ENCODE measurements around the gene RBM8A.

RBM8A gene

DNA sequence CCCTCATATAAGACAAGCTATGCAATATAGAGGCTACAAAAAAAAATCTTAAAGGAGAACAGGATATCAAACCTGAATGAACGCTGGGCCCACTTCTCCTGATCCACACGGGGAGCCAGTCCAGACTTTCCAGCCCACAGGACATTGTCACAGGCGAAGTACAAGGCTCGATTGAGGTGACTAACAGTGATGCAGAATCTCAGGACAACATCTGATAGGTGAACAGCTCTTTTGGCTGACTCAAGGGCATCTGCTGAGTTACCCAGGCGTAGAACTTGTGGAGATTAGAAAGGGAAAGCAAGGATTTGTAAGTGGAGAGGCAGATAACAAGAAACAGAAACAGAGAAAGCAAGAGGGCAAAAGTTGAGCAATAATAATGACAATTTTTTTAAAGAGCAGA is 10.5 kb downstream of the RBM8A start:
- H3K27me3 ChIP-seq (ENCODE audit: insufficient read depth, low read length, poor library complexity), result no peaks in the 10 kb centered on the region
- H3K4me1 ChIP-seq (ENCODE audit: insufficient read depth, low read length), result peaks cover 34% of the 10 kb centered on the region
- ATAC-seq (ENCODE audit: insufficient read depth, low read depth) (no peak), DNase-seq (no peak)
- no peak overlapping the region for H2AFZ ChIP-seq (ENCODE audit: low read depth, low read length)
- no peak overlapping the region for H3K9ac ChIP-seq (ENCODE audit: low read depth, low read length)
- TF ChIP-seq, protein P1, sequence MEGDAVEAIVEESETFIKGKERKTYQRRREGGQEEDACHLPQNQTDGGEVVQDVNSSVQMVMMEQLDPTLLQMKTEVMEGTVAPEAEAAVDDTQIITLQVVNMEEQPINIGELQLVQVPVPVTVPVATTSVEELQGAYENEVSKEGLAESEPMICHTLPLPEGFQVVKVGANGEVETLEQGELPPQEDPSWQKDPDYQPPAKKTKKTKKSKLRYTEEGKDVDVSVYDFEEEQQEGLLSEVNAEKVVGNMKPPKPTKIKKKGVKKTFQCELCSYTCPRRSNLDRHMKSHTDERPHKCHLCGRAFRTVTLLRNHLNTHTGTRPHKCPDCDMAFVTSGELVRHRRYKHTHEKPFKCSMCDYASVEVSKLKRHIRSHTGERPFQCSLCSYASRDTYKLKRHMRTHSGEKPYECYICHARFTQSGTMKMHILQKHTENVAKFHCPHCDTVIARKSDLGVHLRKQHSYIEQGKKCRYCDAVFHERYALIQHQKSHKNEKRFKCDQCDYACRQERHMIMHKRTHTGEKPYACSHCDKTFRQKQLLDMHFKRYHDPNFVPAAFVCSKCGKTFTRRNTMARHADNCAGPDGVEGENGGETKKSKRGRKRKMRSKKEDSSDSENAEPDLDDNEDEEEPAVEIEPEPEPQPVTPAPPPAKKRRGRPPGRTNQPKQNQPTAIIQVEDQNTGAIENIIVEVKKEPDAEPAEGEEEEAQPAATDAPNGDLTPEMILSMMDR (IDR thresholded peaks at IDR 0.05; ENCODE audit: borderline replicate concordance, extremely low read depth, low read length, poor library complexity, severe bottlenecking), result no peak
- no peak for TF ChIP-seq EZH2 (IDR thresholded peaks at IDR 0.05; ENCODE audit: borderline replicate concordance, low read depth, low read length, severe bottlenecking)
- peaks cover 12% of the 10 kb centered on the region for H3K79me2 ChIP-seq (ENCODE audit: insufficient read depth, low read length)
- H3K4me3 ChIP-seq (ENCODE audit: low read depth in 1 of 2, low read length in 2 of 2), result no peak overlapping the region
- H3K9me3 ChIP-seq (ENCODE audit: insufficient read depth, low read length, severe bottlenecking), result no peaks in the 10 kb centered on the region
- H3K27ac ChIP-seq (ENCODE audit: low read length), result no peak overlapping the region
- H4K20me1 ChIP-seq (ENCODE audit: insufficient read depth, low read length), result no peaks in the 10 kb centered on the region
- peak overlapping the region; percentile 87; the same call in 1 of the 2 replicates for H3K4me2 ChIP-seq (ENCODE audit: insufficient read depth, low read length)
- peaks cover 19% of the 10 kb centered on the region for H3K36me3 ChIP-seq (ENCODE audit: insufficient read depth, low read length)

DNA sequence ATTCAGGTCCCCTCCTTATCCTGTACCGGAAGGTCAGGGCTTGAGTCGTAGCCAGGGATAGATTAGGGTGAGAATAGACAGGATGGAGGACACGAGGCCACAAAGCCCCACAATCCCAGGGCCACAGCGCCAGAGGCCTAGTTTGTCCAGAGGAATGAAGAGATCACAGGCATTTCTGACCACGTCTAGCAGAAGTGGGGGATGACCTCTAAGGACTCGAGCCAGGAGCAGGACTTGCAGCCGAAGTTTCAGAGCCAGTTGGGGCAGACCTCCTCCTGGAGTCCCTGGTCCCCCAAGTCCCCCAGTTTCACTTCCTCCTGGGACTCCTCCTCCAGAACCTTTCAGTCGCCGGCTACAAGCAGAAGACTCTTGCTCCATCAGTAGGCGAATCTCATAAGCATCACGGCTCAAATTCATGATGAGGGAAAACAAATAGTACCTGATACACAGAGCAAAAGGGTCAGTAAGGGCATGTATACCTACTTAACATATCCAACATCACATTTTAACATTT is 15.1 kb downstream of the RBM8A start:
- peaks cover 31% of the 10 kb centered on the region for H3K36me3 ChIP-seq (ENCODE audit: insufficient read depth, low read length)
- DNase-seq (no peak), ATAC-seq (ENCODE audit: insufficient read depth, low read depth) (no peak)
- no peak overlapping the region for H2AFZ ChIP-seq (ENCODE audit: low read depth, low read length)
- no peak overlapping the region for H3K4me3 ChIP-seq (ENCODE audit: low read depth in 1 of 2, low read length in 2 of 2)
- H3K9ac ChIP-seq (ENCODE audit: low read depth, low read length), result no peak overlapping the region
- no peak overlapping the region for H3K4me2 ChIP-seq (ENCODE audit: insufficient read depth, low read length)
- no peaks in the 10 kb centered on the region for H3K79me2 ChIP-seq (ENCODE audit: insufficient read depth, low read length)
- no peaks in the 10 kb centered on the region for H3K27me3 ChIP-seq (ENCODE audit: insufficient read depth, low read length, poor library complexity)
- no peaks in the 10 kb centered on the region for H4K20me1 ChIP-seq (ENCODE audit: insufficient read depth, low read length)
- H3K4me1 ChIP-seq (ENCODE audit: insufficient read depth, low read length), result peaks cover 12% of the 10 kb centered on the region
- H3K27ac ChIP-seq (ENCODE audit: low read length), result no peak overlapping the region
- H3K9me3 ChIP-seq (ENCODE audit: insufficient read depth, low read length, severe bottlenecking), result no peaks in the 10 kb centered on the region
- no peak for TF ChIP-seq EZH2 (IDR thresholded peaks at IDR 0.05; ENCODE audit: borderline replicate concordance, low read depth, low read length, severe bottlenecking)
- TF ChIP-seq, protein P1 (IDR thresholded peaks at IDR 0.05; ENCODE audit: borderline replicate concordance, extremely low read depth, low read length, poor library complexity, severe bottlenecking), result no peak

DNA sequence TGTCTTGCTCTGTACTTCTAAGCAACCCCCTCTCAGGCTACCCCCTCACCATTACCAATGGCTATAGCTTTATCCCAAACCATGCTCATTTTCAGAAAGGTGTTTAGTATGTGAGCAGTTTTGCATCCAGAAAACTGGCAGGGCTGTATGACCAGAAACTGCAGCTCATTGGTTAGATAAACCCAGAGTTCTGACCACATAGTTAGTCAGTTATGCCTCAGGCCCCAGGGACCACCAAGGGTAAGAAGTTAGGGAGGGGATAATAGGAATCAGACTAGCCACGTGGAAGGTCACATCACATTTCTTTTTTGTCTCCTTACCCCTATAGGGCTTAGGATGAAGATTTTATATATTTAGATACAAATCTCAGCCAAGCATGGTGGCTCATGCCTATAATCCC is 18.6 kb downstream of the RBM8A start:
- Histone ChIP-seq H3K4me3 (ENCODE audit: low read depth in 1 of 2, low read length in 2 of 2) (no peak overlapping the region), H3K4me2 (ENCODE audit: insufficient read depth, low read length) (no peak overlapping the region), H3K27ac (ENCODE audit: low read length) (no peak overlapping the region), H4K20me1 (ENCODE audit: insufficient read depth, low read length) (no peaks in the 10 kb centered on the region), H3K9ac (ENCODE audit: low read depth, low read length) (no peak overlapping the region), H3K4me1 (ENCODE audit: insufficient read depth, low read length) (no peaks in the 10 kb centered on the region), H3K27me3 (ENCODE audit: insufficient read depth, low read length, poor library complexity) (no peaks in the 10 kb centered on the region), H2AFZ (ENCODE audit: low read depth, low read length) (no peak overlapping the region), H3K79me2 (ENCODE audit: insufficient read depth, low read length) (no peaks in the 10 kb centered on the region), H3K9me3 (ENCODE audit: insufficient read depth, low read length, severe bottlenecking) (no peaks in the 10 kb centered on the region), H3K36me3 (ENCODE audit: insufficient read depth, low read length) (peaks cover 20% of the 10 kb centered on the region)
- DNase-seq (no peak), ATAC-seq (ENCODE audit: insufficient read depth, low read depth) (no peak)
- TF ChIP-seq, protein P1 (IDR thresholded peaks at IDR 0.05; ENCODE audit: borderline replicate concordance, extremely low read depth, low read length, poor library complexity, severe bottlenecking), result no peak
- no peak for TF ChIP-seq EZH2 (IDR thresholded peaks at IDR 0.05; ENCODE audit: borderline replicate concordance, low read depth, low read length, severe bottlenecking)

All from DND-41 (cell line).